Stimulated activated effector memory CD8-positive, alpha-beta T cell treated with anti-CD3 and anti-CD28 coated beads, Interleukin-12 subunit alpha, Interleukin-12 subunit beta, amount 100 ng/mL, for 72 hours (primary cell): ENCODE data around the gene PHLDB1.

Experiments used
- ATAC-seq: fragments of 150-1000 bp; cut with Tn5 transposase; 2 replicates; pipeline ENCODE4 v1.10.0; 2021
- DNase-seq, 2 donors: peaks; one replicate each; pipeline ENCODE4 v3.0.0; 2021 to 2022; ENCODE audit warnings: low spot score in 2 of 2
- H3K27ac Mint-ChIP-seq: one replicate; pipeline ENCODE4 v1.8.0; 2022; ENCODE audit warnings: mild to moderate bottlenecking, mixed read lengths
- H3K36me3 Mint-ChIP-seq: one replicate; pipeline ENCODE4 v1.8.0; 2022; ENCODE audit warnings: mild to moderate bottlenecking, mixed read lengths
- H3K4me1 Mint-ChIP-seq: one replicate; pipeline ENCODE4 v1.8.0; 2022; ENCODE audit warnings: mixed read lengths
- H3K4me3 Mint-ChIP-seq: one replicate; pipeline ENCODE4 v1.8.0; 2022; ENCODE audit warnings: mild to moderate bottlenecking, mixed read lengths
- H3K9me3 Mint-ChIP-seq: one replicate; pipeline ENCODE4 v1.8.0; 2022; ENCODE audit warnings: mixed read lengths

Gene PHLDB1

GRCh38 chr11:118655486-118656190 lies 48.2 kb downstream of the PHLDB1 start:
- DNase-seq (no peak), ATAC-seq (no peak)
- no peak overlapping the region for H3K27ac Mint-ChIP-seq
- H3K9me3 Mint-ChIP-seq = no peaks in the 10 kb centered on the region
- H3K36me3 Mint-ChIP-seq = no peaks in the 10 kb centered on the region
- peaks cover 19% of the 10 kb centered on the region for H3K4me1 Mint-ChIP-seq
- H3K4me3 Mint-ChIP-seq = no peak overlapping the region

GRCh38 chr11:118656563-118657165 lies 49.2 kb downstream of the PHLDB1 start:
- Mint-ChIP-seq H3K4me1 (peaks cover 19% of the 10 kb centered on the region), H3K4me3 (no peak overlapping the region), H3K36me3 (no peaks in the 10 kb centered on the region), H3K27ac (peak overlapping the region; percentile 67), H3K9me3 (no peaks in the 10 kb centered on the region)
- no peak for ATAC-seq
- no peak for DNase-seq

GRCh38 chr11:118657238-118657637 lies 49.8 kb downstream of the PHLDB1 start:
- H3K36me3 Mint-ChIP-seq = no peaks in the 10 kb centered on the region
- no peaks in the 10 kb centered on the region for H3K9me3 Mint-ChIP-seq
- ATAC-seq (no peak), DNase-seq (no peak)
- peaks cover 18% of the 10 kb centered on the region for H3K4me1 Mint-ChIP-seq
- no peak overlapping the region for H3K4me3 Mint-ChIP-seq
- H3K27ac Mint-ChIP-seq = peak overlapping the region; percentile 67

- no peak for ATAC-seq
- H3K4me3 Mint-ChIP-seq = no peak overlapping the region
- peaks cover 12% of the 10 kb centered on the region for H3K4me1 Mint-ChIP-seq
- no peak for DNase-seq
- no peaks in the 10 kb centered on the region for H3K36me3 Mint-ChIP-seq
- peak overlapping the region; percentile 67 for H3K27ac Mint-ChIP-seq
- no peaks in the 10 kb centered on the region for H3K9me3 Mint-ChIP-seq
Measured at GRCh38 chr11:118657709-118658428, 50.5 kb downstream of the PHLDB1 start.

- Mint-ChIP-seq H3K4me3 (no peak overlapping the region), H3K36me3 (no peaks in the 10 kb centered on the region), H3K27ac (peak overlapping the region; percentile 48), H3K9me3 (no peaks in the 10 kb centered on the region), H3K4me1 (peaks cover 9% of the 10 kb centered on the region)
- DNase-seq (no peak), ATAC-seq (no peak)
Measured at GRCh38 chr11:118658429-118659313, 51.3 kb downstream of the PHLDB1 start.

- Mint-ChIP-seq H3K4me3 (no peak overlapping the region), H3K36me3 (no peaks in the 10 kb centered on the region), H3K27ac (peak overlapping the region; percentile 48), H3K4me1 (peaks cover 9% of the 10 kb centered on the region), H3K9me3 (no peaks in the 10 kb centered on the region)
- ATAC-seq (peak; percentile 91), DNase-seq (peak; percentile 91 to 98)
Measured at GRCh38 chr11:118659314-118659952, 52.0 kb downstream of the PHLDB1 start.

- ATAC-seq = no peak
Measured at GRCh38 chr11:118659953-118660680, 52.7 kb downstream of the PHLDB1 start.

GRCh38 chr11:118660681-118661424 lies 53.4 kb downstream of the PHLDB1 start:
- no peaks in the 10 kb centered on the region for H3K36me3 Mint-ChIP-seq
- ATAC-seq (no peak), DNase-seq (no peak)
- no peaks in the 10 kb centered on the region for H3K9me3 Mint-ChIP-seq
- H3K4me1 Mint-ChIP-seq = peaks cover 9% of the 10 kb centered on the region
- no peak overlapping the region for H3K4me3 Mint-ChIP-seq
- no peak overlapping the region for H3K27ac Mint-ChIP-seq

More at GRCh38 chr11:118659953-118660680, 52.7 kb downstream of the PHLDB1 start:
- Mint-ChIP-seq H3K27ac (no peak overlapping the region), H3K36me3 (no peaks in the 10 kb centered on the region), H3K4me1 (peaks cover 9% of the 10 kb centered on the region), H3K4me3 (no peak overlapping the region), H3K9me3 (no peaks in the 10 kb centered on the region)
- DNase-seq = no peak

GRCh38 chr11:118661425-118662301 lies 54.2 kb downstream of the PHLDB1 start:
- Mint-ChIP-seq H3K9me3 (no peaks in the 10 kb centered on the region), H3K4me3 (no peak overlapping the region), H3K27ac (no peak overlapping the region), H3K4me1 (peaks cover 9% of the 10 kb centered on the region), H3K36me3 (no peaks in the 10 kb centered on the region)
- DNase-seq = no peak
- ATAC-seq = no peak

- Mint-ChIP-seq H3K27ac (no peak overlapping the region), H3K4me1 (peaks cover 9% of the 10 kb centered on the region), H3K9me3 (no peaks in the 10 kb centered on the region), H3K4me3 (no peak overlapping the region), H3K36me3 (no peaks in the 10 kb centered on the region)
- ATAC-seq = no peak
- no peak for DNase-seq
Measured at GRCh38 chr11:118662401-118663271, 55.2 kb downstream of the PHLDB1 start.

GRCh38 chr11:118663381-118663780 lies 56.0 kb downstream of the PHLDB1 start:
- Mint-ChIP-seq H3K27ac (no peak overlapping the region), H3K4me3 (no peak overlapping the region)
- no peak for DNase-seq

GRCh38 chr11:118663902-118664301 lies 56.5 kb downstream of the PHLDB1 start:
- H3K36me3 Mint-ChIP-seq = no peaks in the 10 kb centered on the region
- H3K4me1 Mint-ChIP-seq = peaks cover 9% of the 10 kb centered on the region
- DNase-seq = no peak
- ATAC-seq = no peak
- no peak overlapping the region for H3K27ac Mint-ChIP-seq
- H3K4me3 Mint-ChIP-seq = no peak overlapping the region
- no peaks in the 10 kb centered on the region for H3K9me3 Mint-ChIP-seq

More at GRCh38 chr11:118663381-118663780, 56.0 kb downstream of the PHLDB1 start:
- Mint-ChIP-seq H3K9me3 (no peaks in the 10 kb centered on the region), H3K36me3 (no peaks in the 10 kb centered on the region), H3K4me1 (peaks cover 9% of the 10 kb centered on the region)
- ATAC-seq = no peak
